Neural cell (in vitro differentiated cells): Measurements from ENCODE around the gene TMEM123. TPM values are rescaled to one million over a fixed set of nuclear protein-coding genes. Genes with fewer than 3 reads are reported as not detected.

Source experiments
- H2AFZ ChIP-seq: fragments of 200-600, 300-800 bp; sonication (generic), shearing (Covaris generic); 2 replicates; pipeline ENCODE4 v1.6.0; 2014; ENCODE audit warnings: low read depth, mild to moderate bottlenecking, antibody characterized with exemption, low read length, moderate library complexity
- H3F3A ChIP-seq: fragments of 200-600 bp; shearing (Covaris generic); 2 replicates; pipeline ENCODE4 v1.6.1; 2016; ENCODE audit warnings: mild to moderate bottlenecking, moderate library complexity, mixed read lengths, antibody characterized with exemption, low read length; ENCODE audit not compliant: insufficient read depth, poor library complexity, severe bottlenecking
- H3K27ac ChIP-seq: fragments of 200-600, 300-800 bp; sonication (generic), shearing (Covaris generic); 2 replicates; pipeline ENCODE4 v1.5.1; 2014; ENCODE audit warnings: mild to moderate bottlenecking, low read length, moderate library complexity
- H3K27me3 ChIP-seq: fragments of 300-800, 200-600 bp; sonication (generic), shearing (Covaris generic); 2 replicates; pipeline ENCODE4 v1.6.0; 2014; ENCODE audit warnings: mild to moderate bottlenecking, low read depth, low read length, moderate library complexity; ENCODE audit not compliant: insufficient read depth
- H3K36me3 ChIP-seq: fragments of 300-800, 200-600 bp; sonication (generic), shearing (Covaris generic); 2 replicates; pipeline ENCODE4 v1.5.1; 2014; ENCODE audit warnings: mild to moderate bottlenecking, antibody characterized with exemption, low read length, moderate library complexity; ENCODE audit not compliant: insufficient read depth
- H3K4me2 ChIP-seq: fragments of 300-800, 200-600 bp; sonication (generic), shearing (Covaris generic); 2 replicates; pipeline ENCODE4 v1.6.0; 2014; ENCODE audit warnings: mild to moderate bottlenecking, low read length
- H3K4me3 ChIP-seq: fragments of 300-800, 200-600 bp; sonication (generic), shearing (Covaris generic); 2 replicates; pipeline ENCODE4 v1.5.1; 2014; ENCODE audit warnings: mild to moderate bottlenecking, low read length, moderate library complexity
- H3K79me2 ChIP-seq: fragments of 200-600 bp; shearing (Covaris generic); replicated peaks from 2 replicates; pipeline ENCODE4 v1.6.0; 2014; ENCODE audit warnings: mild to moderate bottlenecking, low read length, moderate library complexity; ENCODE audit not compliant: insufficient read depth
- H3K9ac ChIP-seq: fragments of 300-800, 200-600 bp; sonication (generic), shearing (Covaris generic); 2 replicates; pipeline ENCODE4 v1.6.1; 2016; ENCODE audit warnings: mild to moderate bottlenecking, low read length, mixed read lengths
- H3K9me2 ChIP-seq: fragments of 200-600 bp; shearing (Covaris generic); 2 replicates; pipeline ENCODE4 v1.6.1; 2016; ENCODE audit warnings: mild to moderate bottlenecking, low read length, mixed read lengths; ENCODE audit not compliant: insufficient read depth
- H3K9me3 ChIP-seq: fragments of 200-600, 300-800 bp; sonication (generic), shearing (Covaris generic); 2 replicates; pipeline ENCODE4 v1.6.1; 2016; ENCODE audit warnings: mild to moderate bottlenecking, mixed run types, low read length, moderate library complexity, mixed read lengths
- H4K20me1 ChIP-seq: fragments of 200-600 bp; shearing (Covaris generic); 2 replicates; pipeline ENCODE4 v1.6.1; 2016; ENCODE audit warnings: mild to moderate bottlenecking, mixed run types; ENCODE audit not compliant: insufficient read depth
- EP300 ChIP-seq: fragments of 450-650 bp; conservative IDR thresholded peaks from 2 replicates; pipeline ENCODE4 v1.6.1; 2014; ENCODE audit warnings: antibody characterized with exemption, mild to moderate bottlenecking, moderate library complexity; ENCODE audit not compliant: poor library complexity, severe bottlenecking
- EZH2 ChIP-seq: fragments of 200-600, 300-800 bp; shearing (Covaris generic), sonication (generic); IDR thresholded peaks from 2 replicates; pipeline ENCODE4 v1.6.1; 2014; ENCODE audit warnings: antibody characterized with exemption, low read length, borderline replicate concordance, mild to moderate bottlenecking; ENCODE audit not compliant: insufficient read depth, poor library complexity, severe bottlenecking
- MXI1 ChIP-seq: fragments of 450-650 bp; conservative IDR thresholded peaks from 2 replicates; pipeline ENCODE4 v1.6.1; 2014; ENCODE audit warnings: antibody characterized with exemption, mild to moderate bottlenecking; ENCODE audit not compliant: poor library complexity, severe bottlenecking
- POLR2AphosphoS5 ChIP-seq: IDR thresholded peaks from 2 replicates; pipeline ENCODE4 v1.6.1; 2012
- RAD21 ChIP-seq: fragments of 450-650 bp; conservative IDR thresholded peaks from 2 replicates; pipeline ENCODE4 v1.6.1; 2014; ENCODE audit warnings: antibody characterized with exemption, mild to moderate bottlenecking, moderate library complexity
- SMC3 ChIP-seq: fragments of 450-650 bp; conservative IDR thresholded peaks from 2 replicates; pipeline ENCODE4 v1.6.1; 2014; ENCODE audit warnings: antibody characterized with exemption, mild to moderate bottlenecking, moderate library complexity; ENCODE audit not compliant: poor library complexity
- TAF1 ChIP-seq: IDR thresholded peaks from 2 replicates; pipeline ENCODE4 v1.6.1; 2012; ENCODE audit warnings: low read depth
- polyA plus RNA-seq: library from polyadenylated mRNA; depleted of rRNA; stranded (reverse); fragments of >200 nt; gene quantifications from 2 replicates; pipeline ENCODE4 v1.2.3, GENCODE V29; 2014
- TF ChIP-seq, protein P1 (sequence below): fragments of 450-650 bp; IDR thresholded peaks from 2 replicates; pipeline ENCODE4 v1.5.1; 2014; ENCODE audit warnings: antibody characterized with exemption, mild to moderate bottlenecking, moderate library complexity; ENCODE audit not compliant: poor library complexity, severe bottlenecking
- TF ChIP-seq, protein P2 (sequence below): IDR thresholded peaks from 2 replicates; pipeline ENCODE4 v1.6.1; 2012; ENCODE audit warnings: borderline replicate concordance

TMEM123 gene
- polyA plus RNA-seq, 1 donor from 2014 or later = 7.7 TPM

GRCh38 chr11:102491969-102492368 lies 39.4 kb upstream of the TMEM123 start:
- no peak overlapping the region for H3K4me3 ChIP-seq
- TF ChIP-seq TAF1 = no peak
- TF ChIP-seq POLR2AphosphoS5 = no peak
- TF ChIP-seq EP300 = no peak
- TF ChIP-seq MXI1 = no peak
- H3F3A ChIP-seq = no peaks in the 10 kb centered on the region
- no peak overlapping the region for H3K9ac ChIP-seq
- no peak overlapping the region for H2AFZ ChIP-seq
- no peaks in the 10 kb centered on the region for H3K36me3 ChIP-seq
- no peaks in the 10 kb centered on the region for H3K27me3 ChIP-seq
- no peaks in the 10 kb centered on the region for H3K9me3 ChIP-seq
- H4K20me1 ChIP-seq = no peaks in the 10 kb centered on the region
- H3K4me2 ChIP-seq = no peak overlapping the region
- no peaks in the 10 kb centered on the region for H3K79me2 ChIP-seq
- H3K9me2 ChIP-seq = no peaks in the 10 kb centered on the region
- H3K27ac ChIP-seq = no peak overlapping the region

GRCh38 chr11:102489186-102490145 lies 36.9 kb upstream of the TMEM123 start:
- Histone ChIP-seq H3K9ac (no peak overlapping the region), H3K9me2 (no peaks in the 10 kb centered on the region), H3K79me2 (no peaks in the 10 kb centered on the region), H3F3A (no peaks in the 10 kb centered on the region), H3K27ac (no peak overlapping the region), H3K4me3 (no peak overlapping the region), H3K27me3 (no peaks in the 10 kb centered on the region), H4K20me1 (no peaks in the 10 kb centered on the region), H3K9me3 (no peaks in the 10 kb centered on the region), H3K4me2 (no peak overlapping the region), H3K36me3 (no peaks in the 10 kb centered on the region), H2AFZ (no peak overlapping the region)
- TF ChIP-seq TAF1 = no peak
- no peak for TF ChIP-seq RAD21
- TF ChIP-seq, protein P1, sequence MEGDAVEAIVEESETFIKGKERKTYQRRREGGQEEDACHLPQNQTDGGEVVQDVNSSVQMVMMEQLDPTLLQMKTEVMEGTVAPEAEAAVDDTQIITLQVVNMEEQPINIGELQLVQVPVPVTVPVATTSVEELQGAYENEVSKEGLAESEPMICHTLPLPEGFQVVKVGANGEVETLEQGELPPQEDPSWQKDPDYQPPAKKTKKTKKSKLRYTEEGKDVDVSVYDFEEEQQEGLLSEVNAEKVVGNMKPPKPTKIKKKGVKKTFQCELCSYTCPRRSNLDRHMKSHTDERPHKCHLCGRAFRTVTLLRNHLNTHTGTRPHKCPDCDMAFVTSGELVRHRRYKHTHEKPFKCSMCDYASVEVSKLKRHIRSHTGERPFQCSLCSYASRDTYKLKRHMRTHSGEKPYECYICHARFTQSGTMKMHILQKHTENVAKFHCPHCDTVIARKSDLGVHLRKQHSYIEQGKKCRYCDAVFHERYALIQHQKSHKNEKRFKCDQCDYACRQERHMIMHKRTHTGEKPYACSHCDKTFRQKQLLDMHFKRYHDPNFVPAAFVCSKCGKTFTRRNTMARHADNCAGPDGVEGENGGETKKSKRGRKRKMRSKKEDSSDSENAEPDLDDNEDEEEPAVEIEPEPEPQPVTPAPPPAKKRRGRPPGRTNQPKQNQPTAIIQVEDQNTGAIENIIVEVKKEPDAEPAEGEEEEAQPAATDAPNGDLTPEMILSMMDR = no peak
- no peak for TF ChIP-seq EZH2
- TF ChIP-seq SMC3 = no peak
- TF ChIP-seq, protein P2, sequence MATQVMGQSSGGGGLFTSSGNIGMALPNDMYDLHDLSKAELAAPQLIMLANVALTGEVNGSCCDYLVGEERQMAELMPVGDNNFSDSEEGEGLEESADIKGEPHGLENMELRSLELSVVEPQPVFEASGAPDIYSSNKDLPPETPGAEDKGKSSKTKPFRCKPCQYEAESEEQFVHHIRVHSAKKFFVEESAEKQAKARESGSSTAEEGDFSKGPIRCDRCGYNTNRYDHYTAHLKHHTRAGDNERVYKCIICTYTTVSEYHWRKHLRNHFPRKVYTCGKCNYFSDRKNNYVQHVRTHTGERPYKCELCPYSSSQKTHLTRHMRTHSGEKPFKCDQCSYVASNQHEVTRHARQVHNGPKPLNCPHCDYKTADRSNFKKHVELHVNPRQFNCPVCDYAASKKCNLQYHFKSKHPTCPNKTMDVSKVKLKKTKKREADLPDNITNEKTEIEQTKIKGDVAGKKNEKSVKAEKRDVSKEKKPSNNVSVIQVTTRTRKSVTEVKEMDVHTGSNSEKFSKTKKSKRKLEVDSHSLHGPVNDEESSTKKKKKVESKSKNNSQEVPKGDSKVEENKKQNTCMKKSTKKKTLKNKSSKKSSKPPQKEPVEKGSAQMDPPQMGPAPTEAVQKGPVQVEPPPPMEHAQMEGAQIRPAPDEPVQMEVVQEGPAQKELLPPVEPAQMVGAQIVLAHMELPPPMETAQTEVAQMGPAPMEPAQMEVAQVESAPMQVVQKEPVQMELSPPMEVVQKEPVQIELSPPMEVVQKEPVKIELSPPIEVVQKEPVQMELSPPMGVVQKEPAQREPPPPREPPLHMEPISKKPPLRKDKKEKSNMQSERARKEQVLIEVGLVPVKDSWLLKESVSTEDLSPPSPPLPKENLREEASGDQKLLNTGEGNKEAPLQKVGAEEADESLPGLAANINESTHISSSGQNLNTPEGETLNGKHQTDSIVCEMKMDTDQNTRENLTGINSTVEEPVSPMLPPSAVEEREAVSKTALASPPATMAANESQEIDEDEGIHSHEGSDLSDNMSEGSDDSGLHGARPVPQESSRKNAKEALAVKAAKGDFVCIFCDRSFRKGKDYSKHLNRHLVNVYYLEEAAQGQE = no peak
- no peak for TF ChIP-seq POLR2AphosphoS5
- no peak for TF ChIP-seq MXI1
- no peak for TF ChIP-seq EP300
